ENCODE measurements around the gene CTRL. TPM values are rescaled to one million over a fixed set of nuclear protein-coding genes. Genes with fewer than 3 reads are reported as not detected.

CTRL gene
- total RNA-seq, 1 donor from 2014 or later, result 1.2 TPM

DNA sequence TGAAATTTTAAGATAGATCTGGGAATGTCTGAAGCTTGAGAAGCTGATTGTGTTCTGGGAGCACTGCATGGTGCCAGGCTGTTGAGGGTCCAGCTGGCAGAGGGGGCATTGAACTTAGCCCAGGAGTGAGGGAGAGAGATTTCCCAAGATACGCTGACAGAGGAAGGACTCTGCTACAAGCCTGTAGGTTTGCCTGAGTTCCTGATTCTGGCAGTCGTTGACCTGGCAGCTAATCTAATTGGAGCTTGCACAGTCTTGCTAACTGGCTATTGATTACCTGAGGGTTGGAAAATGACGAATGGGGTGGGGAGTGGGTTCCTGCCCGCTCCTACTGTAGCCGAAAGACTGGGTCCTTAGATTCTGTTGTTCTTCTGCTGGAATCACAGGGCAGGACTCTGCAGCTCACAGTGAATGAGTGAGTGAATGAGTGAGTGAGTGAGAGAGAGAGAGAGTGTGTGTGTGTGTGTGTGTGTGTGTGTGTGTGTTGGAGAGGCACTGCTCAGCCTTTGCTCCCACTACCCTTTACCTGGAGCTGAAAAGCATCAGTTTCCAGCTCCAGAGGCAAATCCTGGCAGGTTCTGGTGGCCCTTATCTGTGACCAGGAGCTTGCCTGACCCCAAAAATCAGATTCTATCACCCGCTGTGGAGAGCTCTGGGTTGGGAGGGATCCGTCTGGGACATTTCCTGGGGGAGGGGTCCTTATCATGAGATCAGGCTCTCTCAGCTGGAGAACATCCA is 16.7 kb downstream of the CTRL start:
- Mint-ChIP-seq H3K9me3 (ENCODE audit: unreplicated experiment) (no peaks in the 10 kb centered on the region), H3K4me3 (ENCODE audit: unreplicated experiment) (no peak overlapping the region), H3K4me1 (ENCODE audit: low read depth, unreplicated experiment) (peaks cover 30% of the 10 kb centered on the region), H3K27me3 (ENCODE audit: low read depth, unreplicated experiment) (no peaks in the 10 kb centered on the region), H3K27ac (ENCODE audit: unreplicated experiment) (no peak overlapping the region), H3K36me3 (ENCODE audit: low read depth, unreplicated experiment) (peaks cover 12% of the 10 kb centered on the region)
- no peaks in the 10 kb centered on the region for H3K27me3 ChIP-seq (ENCODE audit: insufficient read depth, low read length)
- DNase-seq (ENCODE audit: low read depth), result no peak
- peaks cover 18% of the 10 kb centered on the region for H3K4me1 ChIP-seq (ENCODE audit: insufficient read depth, low read length)
- TF ChIP-seq, protein P1, sequence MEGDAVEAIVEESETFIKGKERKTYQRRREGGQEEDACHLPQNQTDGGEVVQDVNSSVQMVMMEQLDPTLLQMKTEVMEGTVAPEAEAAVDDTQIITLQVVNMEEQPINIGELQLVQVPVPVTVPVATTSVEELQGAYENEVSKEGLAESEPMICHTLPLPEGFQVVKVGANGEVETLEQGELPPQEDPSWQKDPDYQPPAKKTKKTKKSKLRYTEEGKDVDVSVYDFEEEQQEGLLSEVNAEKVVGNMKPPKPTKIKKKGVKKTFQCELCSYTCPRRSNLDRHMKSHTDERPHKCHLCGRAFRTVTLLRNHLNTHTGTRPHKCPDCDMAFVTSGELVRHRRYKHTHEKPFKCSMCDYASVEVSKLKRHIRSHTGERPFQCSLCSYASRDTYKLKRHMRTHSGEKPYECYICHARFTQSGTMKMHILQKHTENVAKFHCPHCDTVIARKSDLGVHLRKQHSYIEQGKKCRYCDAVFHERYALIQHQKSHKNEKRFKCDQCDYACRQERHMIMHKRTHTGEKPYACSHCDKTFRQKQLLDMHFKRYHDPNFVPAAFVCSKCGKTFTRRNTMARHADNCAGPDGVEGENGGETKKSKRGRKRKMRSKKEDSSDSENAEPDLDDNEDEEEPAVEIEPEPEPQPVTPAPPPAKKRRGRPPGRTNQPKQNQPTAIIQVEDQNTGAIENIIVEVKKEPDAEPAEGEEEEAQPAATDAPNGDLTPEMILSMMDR (IDR thresholded peaks at IDR 0.05; ENCODE audit: insufficient read depth, low read depth, low read length), result no peak
- TF ChIP-seq EZH2 (IDR thresholded peaks at IDR 0.05; ENCODE audit: insufficient read depth, low read length), result no peak
- H4K20me1 ChIP-seq (ENCODE audit: insufficient read depth, low read length), result peaks cover 60% of the 10 kb centered on the region
- H3K4me2 ChIP-seq (ENCODE audit: low read length), result no peak overlapping the region
- no peaks in the 10 kb centered on the region for H3K9me3 ChIP-seq (ENCODE audit: insufficient read depth, low read depth, low read length)
- no peak overlapping the region for H3K9ac ChIP-seq (ENCODE audit: low read length)
- no peak overlapping the region for H2AFZ ChIP-seq (ENCODE audit: low read depth, low read length)
- no peaks in the 10 kb centered on the region for H3K36me3 ChIP-seq (ENCODE audit: insufficient read depth, low read length)
- H3K79me2 ChIP-seq (ENCODE audit: insufficient read depth, low read length), result peaks cover 31% of the 10 kb centered on the region
- H3K4me3 ChIP-seq (ENCODE audit: insufficient read depth, low read depth, low read length), result no peak overlapping the region
- no peak overlapping the region for H3K27ac ChIP-seq (ENCODE audit: low read depth, low read length)
- FAIRE-seq, result no peak

DNA sequence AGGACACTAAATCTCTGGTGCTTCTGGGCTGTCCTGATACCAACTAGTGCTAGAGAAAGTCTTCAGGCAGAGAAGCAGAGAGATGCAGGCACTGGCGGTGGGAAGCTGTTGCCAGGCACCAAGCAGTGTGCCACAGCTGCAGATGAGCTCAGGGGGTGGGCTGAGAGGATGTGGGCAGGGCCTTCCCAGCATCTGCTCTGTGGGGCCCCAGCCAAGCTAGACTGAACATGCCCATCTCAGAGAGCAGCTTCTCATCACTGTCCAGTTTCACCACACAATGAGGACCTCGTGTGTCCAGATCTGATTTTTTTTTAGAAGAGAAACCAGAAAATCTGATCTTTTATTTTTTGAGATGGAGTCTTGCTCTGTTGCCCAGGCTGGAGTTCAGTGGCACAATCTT is 21.5 kb downstream of the CTRL start:
- H2AFZ ChIP-seq (ENCODE audit: low read depth, low read length), result no peak overlapping the region
- H3K4me1 ChIP-seq (ENCODE audit: insufficient read depth, low read length), result no peaks in the 10 kb centered on the region
- no peak overlapping the region for H3K4me3 ChIP-seq (ENCODE audit: insufficient read depth, low read depth, low read length)
- no peak overlapping the region for H3K27ac ChIP-seq (ENCODE audit: low read depth, low read length)
- TF ChIP-seq, protein P1 (IDR thresholded peaks at IDR 0.05; ENCODE audit: insufficient read depth, low read depth, low read length), result no peak
- TF ChIP-seq EZH2 (IDR thresholded peaks at IDR 0.05; ENCODE audit: insufficient read depth, low read length), result no peak
- no peaks in the 10 kb centered on the region for H3K27me3 ChIP-seq (ENCODE audit: insufficient read depth, low read length)
- H3K9me3 ChIP-seq (ENCODE audit: insufficient read depth, low read depth, low read length), result no peaks in the 10 kb centered on the region
- no peaks in the 10 kb centered on the region for H3K27me3 Mint-ChIP-seq (ENCODE audit: low read depth, unreplicated experiment)
- H3K36me3 ChIP-seq (ENCODE audit: insufficient read depth, low read length), result no peaks in the 10 kb centered on the region
- peaks cover 24% of the 10 kb centered on the region for H4K20me1 ChIP-seq (ENCODE audit: insufficient read depth, low read length)
- H3K27ac Mint-ChIP-seq (ENCODE audit: unreplicated experiment), result peak overlapping the region; percentile 34
- peaks cover 3% of the 10 kb centered on the region for H3K79me2 ChIP-seq (ENCODE audit: insufficient read depth, low read length)
- H3K36me3 Mint-ChIP-seq (ENCODE audit: low read depth, unreplicated experiment), result peaks cover 19% of the 10 kb centered on the region
- no peak overlapping the region for H3K9ac ChIP-seq (ENCODE audit: low read length)
- DNase-seq (ENCODE audit: low read depth), result no peak
- no peaks in the 10 kb centered on the region for H3K9me3 Mint-ChIP-seq (ENCODE audit: unreplicated experiment)
- peaks cover 10% of the 10 kb centered on the region for H3K4me1 Mint-ChIP-seq (ENCODE audit: low read depth, unreplicated experiment)
- no peak overlapping the region for H3K4me2 ChIP-seq (ENCODE audit: low read length)
- no peak for FAIRE-seq
- no peak overlapping the region for H3K4me3 Mint-ChIP-seq (ENCODE audit: unreplicated experiment)

DNA sequence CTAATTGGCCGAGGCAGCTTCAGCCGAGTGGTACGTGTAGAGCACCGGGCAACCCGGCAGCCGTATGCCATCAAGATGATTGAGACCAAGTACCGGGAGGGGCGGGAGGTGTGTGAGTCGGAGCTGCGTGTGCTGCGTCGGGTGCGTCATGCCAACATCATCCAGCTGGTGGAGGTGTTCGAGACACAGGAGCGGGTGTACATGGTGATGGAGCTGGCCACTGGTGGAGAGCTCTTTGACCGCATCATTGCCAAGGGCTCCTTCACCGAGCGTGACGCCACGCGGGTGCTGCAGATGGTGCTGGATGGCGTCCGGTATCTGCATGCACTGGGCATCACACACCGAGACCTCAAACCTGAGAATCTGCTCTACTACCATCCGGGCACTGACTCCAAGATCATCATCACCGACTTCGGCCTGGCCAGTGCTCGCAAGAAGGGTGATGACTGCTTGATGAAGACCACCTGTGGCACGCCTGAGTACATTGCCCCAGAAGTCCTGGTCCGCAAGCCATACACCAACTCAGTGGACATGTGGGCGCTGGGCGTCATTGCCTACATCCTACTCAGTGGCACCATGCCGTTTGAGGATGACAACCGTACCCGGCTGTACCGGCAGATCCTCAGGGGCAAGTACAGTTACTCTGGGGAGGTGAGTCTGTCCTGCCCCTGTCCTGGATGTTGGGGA is 22.5 kb downstream of the CTRL start:
- H3K9ac ChIP-seq (ENCODE audit: low read length), result no peak overlapping the region
- no peak overlapping the region for H3K27ac Mint-ChIP-seq (ENCODE audit: unreplicated experiment)
- H3K27ac ChIP-seq (ENCODE audit: low read depth, low read length), result no peak overlapping the region
- no peak overlapping the region for H3K4me2 ChIP-seq (ENCODE audit: low read length)
- no peak for DNase-seq (ENCODE audit: low read depth)
- no peak overlapping the region for H2AFZ ChIP-seq (ENCODE audit: low read depth, low read length)
- FAIRE-seq, result no peak
- no peaks in the 10 kb centered on the region for H3K4me1 ChIP-seq (ENCODE audit: insufficient read depth, low read length)
- H3K4me3 Mint-ChIP-seq (ENCODE audit: unreplicated experiment), result no peak overlapping the region
- H3K79me2 ChIP-seq (ENCODE audit: insufficient read depth, low read length), result peaks cover 3% of the 10 kb centered on the region
- H3K27me3 ChIP-seq (ENCODE audit: insufficient read depth, low read length), result no peaks in the 10 kb centered on the region
- H3K4me3 ChIP-seq (ENCODE audit: insufficient read depth, low read depth, low read length), result no peak overlapping the region
- H3K9me3 ChIP-seq (ENCODE audit: insufficient read depth, low read depth, low read length), result no peaks in the 10 kb centered on the region
- H3K36me3 Mint-ChIP-seq (ENCODE audit: low read depth, unreplicated experiment), result peaks cover 19% of the 10 kb centered on the region
- H3K36me3 ChIP-seq (ENCODE audit: insufficient read depth, low read length), result no peaks in the 10 kb centered on the region
- peaks cover 20% of the 10 kb centered on the region for H4K20me1 ChIP-seq (ENCODE audit: insufficient read depth, low read length)
- no peaks in the 10 kb centered on the region for H3K9me3 Mint-ChIP-seq (ENCODE audit: unreplicated experiment)
- no peaks in the 10 kb centered on the region for H3K27me3 Mint-ChIP-seq (ENCODE audit: low read depth, unreplicated experiment)
- H3K4me1 Mint-ChIP-seq (ENCODE audit: low read depth, unreplicated experiment), result peaks cover 7% of the 10 kb centered on the region
- TF ChIP-seq, protein P1 (IDR thresholded peaks at IDR 0.05; ENCODE audit: insufficient read depth, low read depth, low read length), result no peak
- TF ChIP-seq EZH2 (IDR thresholded peaks at IDR 0.05; ENCODE audit: insufficient read depth, low read length), result no peak

Measured in astrocyte (in vitro differentiated cells and primary cell).